Ovary (tissue), 3 donors: ENCODE data around the gene GPR68.

Experiments
- EP300 ChIP-seq: sonication (generic); formaldehyde crosslinking; IDR thresholded peaks from one replicate; pipeline ENCODE4 v1.6.1; 2017; ENCODE audit warnings: antibody characterized with exemption
- TF ChIP-seq, protein P1 (sequence below), 3 donors: fragments of 450-650 bp in 2 of 3; fragments of 200-600 bp in 1 of 3; IDR thresholded peaks; one replicate each; pipeline versions ENCODE4 v1.5.1 to v1.8.0; 2016 to 2022; ENCODE audit warnings: antibody characterized with exemption in 3 of 3, mild to moderate bottlenecking in 1 of 3
- donor health status: DM: no; HTN: no; CAD: no.

DNA sequence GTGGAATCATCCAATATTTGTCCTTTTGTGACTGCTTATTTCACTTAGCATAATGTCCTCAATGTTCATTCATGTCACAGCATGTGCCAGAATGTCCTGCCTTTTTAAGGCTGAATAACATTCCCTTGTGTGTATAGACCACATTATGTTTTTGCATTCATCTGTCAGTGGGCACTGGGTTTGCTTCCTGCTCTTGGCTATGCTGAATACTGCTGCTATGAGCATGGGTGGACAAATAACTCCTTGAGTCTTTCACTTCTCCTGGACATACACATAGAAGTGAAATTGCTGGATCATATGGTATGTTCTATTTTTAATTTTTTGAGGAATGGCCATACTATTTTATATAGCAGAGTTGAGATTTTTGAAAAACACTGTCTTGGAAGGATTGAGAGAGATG, 46.9 kb downstream of the GPR68 start:
- TF ChIP-seq, protein P1, sequence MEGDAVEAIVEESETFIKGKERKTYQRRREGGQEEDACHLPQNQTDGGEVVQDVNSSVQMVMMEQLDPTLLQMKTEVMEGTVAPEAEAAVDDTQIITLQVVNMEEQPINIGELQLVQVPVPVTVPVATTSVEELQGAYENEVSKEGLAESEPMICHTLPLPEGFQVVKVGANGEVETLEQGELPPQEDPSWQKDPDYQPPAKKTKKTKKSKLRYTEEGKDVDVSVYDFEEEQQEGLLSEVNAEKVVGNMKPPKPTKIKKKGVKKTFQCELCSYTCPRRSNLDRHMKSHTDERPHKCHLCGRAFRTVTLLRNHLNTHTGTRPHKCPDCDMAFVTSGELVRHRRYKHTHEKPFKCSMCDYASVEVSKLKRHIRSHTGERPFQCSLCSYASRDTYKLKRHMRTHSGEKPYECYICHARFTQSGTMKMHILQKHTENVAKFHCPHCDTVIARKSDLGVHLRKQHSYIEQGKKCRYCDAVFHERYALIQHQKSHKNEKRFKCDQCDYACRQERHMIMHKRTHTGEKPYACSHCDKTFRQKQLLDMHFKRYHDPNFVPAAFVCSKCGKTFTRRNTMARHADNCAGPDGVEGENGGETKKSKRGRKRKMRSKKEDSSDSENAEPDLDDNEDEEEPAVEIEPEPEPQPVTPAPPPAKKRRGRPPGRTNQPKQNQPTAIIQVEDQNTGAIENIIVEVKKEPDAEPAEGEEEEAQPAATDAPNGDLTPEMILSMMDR (IDR thresholded peaks at IDR 0.05) = no peak
- TF ChIP-seq EP300 = no peak
